Activated T-cell treated with anti-CD3 and anti-CD28 coated beads, Interleukin-2, amount 50 U/mL, for 1 hour (primary cell): Measurements from ENCODE around the gene CCDC6.
"Not testable (repeated sequence)": the region's sequence is repeated elsewhere in the genome, so short reads cannot be mapped to it uniquely, and the experiment has no call there.

Experiments
- DNase-seq: peaks from one replicate; pipeline ENCODE4 v3.0.0-alpha.2; 2020

CCDC6 gene

GRCh38 chr10:59879363-59879913 is 26.9 kb downstream of the CCDC6 start:
- no peak for DNase-seq

- no peak for DNase-seq
Measured at GRCh38 chr10:59878915-59879314, 27.4 kb downstream of the CCDC6 start.

- no peak for DNase-seq
Measured at GRCh38 chr10:59878289-59878688, 28.1 kb downstream of the CCDC6 start.

- no peak for DNase-seq
Measured at GRCh38 chr10:59877191-59877671, 29.1 kb downstream of the CCDC6 start.

- no peak for DNase-seq
Measured at GRCh38 chr10:59876695-59877094, 29.7 kb downstream of the CCDC6 start.

GRCh38 chr10:59876208-59876607 is 30.1 kb downstream of the CCDC6 start:
- DNase-seq: not testable (repeated sequence)

- DNase-seq: no peak
Measured at GRCh38 chr10:59873896-59874295, 32.5 kb downstream of the CCDC6 start.

- no peak for DNase-seq
Measured at GRCh38 chr10:59872892-59873463, 33.4 kb downstream of the CCDC6 start.

GRCh38 chr10:59870152-59870551 is 36.2 kb downstream of the CCDC6 start:
- no peak for DNase-seq

- no peak for DNase-seq
Measured at GRCh38 chr10:59869594-59869940, 36.8 kb downstream of the CCDC6 start.

- DNase-seq: no peak
Measured at GRCh38 chr10:59868696-59869593, 37.4 kb downstream of the CCDC6 start.

GRCh38 chr10:59867590-59867989 is 38.8 kb downstream of the CCDC6 start:
- no peak for DNase-seq

GRCh38 chr10:59865101-59865500 is 41.3 kb downstream of the CCDC6 start:
- DNase-seq: no peak

- no peak for DNase-seq
Measured at GRCh38 chr10:59864141-59864962, 42.0 kb downstream of the CCDC6 start.

- no peak for DNase-seq
Measured at GRCh38 chr10:59859570-59859969, 46.8 kb downstream of the CCDC6 start.

GRCh38 chr10:59857921-59858320 is 48.4 kb downstream of the CCDC6 start:
- DNase-seq: no peak

GRCh38 chr10:59857049-59857448 is 49.3 kb downstream of the CCDC6 start:
- no peak for DNase-seq

- no peak for DNase-seq
Measured at GRCh38 chr10:59856104-59856503, 50.3 kb downstream of the CCDC6 start.

GRCh38 chr10:59854571-59854970 is 51.8 kb downstream of the CCDC6 start:
- no peak for DNase-seq

- DNase-seq: no peak
Measured at GRCh38 chr10:59852670-59853069, 53.7 kb downstream of the CCDC6 start.

GRCh38 chr10:59851864-59852263 is 54.5 kb downstream of the CCDC6 start:
- no peak for DNase-seq

GRCh38 chr10:59847888-59848287 is 58.5 kb downstream of the CCDC6 start:
- DNase-seq: no peak

- DNase-seq: no peak
Measured at GRCh38 chr10:59847326-59847725, 59.0 kb downstream of the CCDC6 start.
